Measurements from ENCODE around the gene MITF. TPM values are rescaled to one million over a fixed set of nuclear protein-coding genes. Genes with fewer than 3 reads are reported as not detected.

Gene MITF
- total RNA-seq, 4 donors from 2014 or later, result 13.7 to 39.0 (median 27.4) TPM

DNA sequence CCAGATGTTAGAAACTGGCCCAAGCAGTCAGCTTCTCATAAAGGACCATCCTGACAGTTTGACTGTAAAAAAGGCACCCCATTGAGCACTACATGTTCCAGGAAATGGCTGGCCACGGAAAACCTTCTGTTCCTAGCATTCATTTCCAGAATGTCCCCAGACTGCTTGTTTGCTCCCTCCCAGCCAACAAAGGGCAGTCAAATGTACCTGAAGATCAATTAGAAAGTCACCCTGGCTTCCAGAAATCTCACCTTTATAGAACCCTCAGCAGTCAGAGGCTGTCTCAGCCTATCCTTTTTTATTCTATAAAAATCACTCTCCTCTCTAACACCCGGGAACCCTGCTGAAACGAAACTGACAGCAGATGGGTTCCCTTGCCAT, 259.5 kb downstream of the MITF start:
- ATAC-seq (ENCODE audit: low FRiP score) (no peak), DNase-seq (ENCODE audit: low spot score) (no peak)
- TF ChIP-seq, protein P1, sequence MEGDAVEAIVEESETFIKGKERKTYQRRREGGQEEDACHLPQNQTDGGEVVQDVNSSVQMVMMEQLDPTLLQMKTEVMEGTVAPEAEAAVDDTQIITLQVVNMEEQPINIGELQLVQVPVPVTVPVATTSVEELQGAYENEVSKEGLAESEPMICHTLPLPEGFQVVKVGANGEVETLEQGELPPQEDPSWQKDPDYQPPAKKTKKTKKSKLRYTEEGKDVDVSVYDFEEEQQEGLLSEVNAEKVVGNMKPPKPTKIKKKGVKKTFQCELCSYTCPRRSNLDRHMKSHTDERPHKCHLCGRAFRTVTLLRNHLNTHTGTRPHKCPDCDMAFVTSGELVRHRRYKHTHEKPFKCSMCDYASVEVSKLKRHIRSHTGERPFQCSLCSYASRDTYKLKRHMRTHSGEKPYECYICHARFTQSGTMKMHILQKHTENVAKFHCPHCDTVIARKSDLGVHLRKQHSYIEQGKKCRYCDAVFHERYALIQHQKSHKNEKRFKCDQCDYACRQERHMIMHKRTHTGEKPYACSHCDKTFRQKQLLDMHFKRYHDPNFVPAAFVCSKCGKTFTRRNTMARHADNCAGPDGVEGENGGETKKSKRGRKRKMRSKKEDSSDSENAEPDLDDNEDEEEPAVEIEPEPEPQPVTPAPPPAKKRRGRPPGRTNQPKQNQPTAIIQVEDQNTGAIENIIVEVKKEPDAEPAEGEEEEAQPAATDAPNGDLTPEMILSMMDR (IDR thresholded peaks at IDR 0.05), result no peak

DNA sequence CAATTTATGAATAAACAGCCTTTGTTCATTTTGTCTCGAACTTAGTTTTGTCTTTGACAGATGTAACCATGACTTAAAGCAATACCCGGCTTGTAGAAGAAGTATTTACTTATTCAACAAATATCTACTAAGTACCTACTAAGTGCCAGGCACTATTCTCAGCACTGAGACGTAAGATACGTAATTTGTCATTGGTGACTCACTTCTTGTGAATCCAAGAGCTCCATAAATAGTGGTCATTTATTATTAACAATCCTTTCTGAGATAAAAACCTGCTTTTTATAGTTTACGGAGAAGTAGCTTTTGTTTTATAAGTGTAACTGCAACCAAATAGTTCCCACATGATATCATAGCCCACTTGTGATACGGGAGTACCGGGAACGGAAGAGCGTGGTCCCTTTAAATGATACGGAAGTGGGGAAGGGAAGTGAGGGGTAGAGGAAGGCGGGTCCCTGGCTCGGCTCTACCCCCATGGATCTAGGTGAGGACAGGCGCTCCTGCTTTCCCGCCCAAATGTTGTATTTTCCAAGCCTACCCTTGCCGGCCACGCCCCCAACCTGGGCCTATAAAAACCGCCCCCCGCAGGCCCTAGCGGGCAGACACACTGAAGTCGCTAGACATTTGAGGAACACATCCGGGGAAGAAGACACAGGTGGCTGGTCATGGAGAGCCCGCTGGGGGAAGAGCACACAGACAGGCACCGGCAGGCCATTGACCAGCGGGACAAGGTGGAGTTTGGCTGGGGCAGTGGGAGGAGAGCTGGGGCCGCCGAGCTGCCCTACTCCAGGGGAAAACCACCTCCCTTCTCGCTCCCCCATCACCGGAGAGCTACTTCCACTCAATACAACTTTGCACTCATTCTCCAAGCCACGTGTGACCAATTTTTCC, 260.1 kb downstream of the MITF start, which contains the start of gene SAMMSON:
TSS of gene SAMMSON (plus strand) at position 594 of the 888 bp plus-strand sequence.
- TF ChIP-seq, protein P1 (IDR thresholded peaks at IDR 0.05), result no peak
- ATAC-seq (ENCODE audit: low FRiP score), result no peak
- no peak for DNase-seq (ENCODE audit: low spot score)

DNA sequence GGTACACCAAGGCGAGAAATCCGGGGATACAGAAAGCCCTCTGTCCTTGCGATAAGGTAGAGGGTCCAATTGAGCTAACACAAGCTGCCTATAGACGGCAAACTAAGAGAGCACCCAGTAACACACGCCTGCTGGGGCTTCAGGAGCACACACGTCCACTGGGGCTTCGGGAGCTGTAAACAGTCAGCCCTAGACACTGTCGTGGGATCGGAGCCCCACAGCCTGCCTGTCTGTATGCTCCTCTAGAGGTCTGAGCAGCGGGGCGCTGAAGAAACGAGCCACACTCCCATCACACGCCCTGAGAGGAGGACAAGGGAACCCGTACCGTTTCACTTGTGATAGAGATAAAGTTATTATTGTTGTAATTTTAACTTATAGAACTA, 260.8 kb downstream of the MITF start:
- ATAC-seq (ENCODE audit: low FRiP score) (no peak), DNase-seq (ENCODE audit: low spot score) (no peak)
- TF ChIP-seq, protein P1 (IDR thresholded peaks at IDR 0.05), result no peak

DNA sequence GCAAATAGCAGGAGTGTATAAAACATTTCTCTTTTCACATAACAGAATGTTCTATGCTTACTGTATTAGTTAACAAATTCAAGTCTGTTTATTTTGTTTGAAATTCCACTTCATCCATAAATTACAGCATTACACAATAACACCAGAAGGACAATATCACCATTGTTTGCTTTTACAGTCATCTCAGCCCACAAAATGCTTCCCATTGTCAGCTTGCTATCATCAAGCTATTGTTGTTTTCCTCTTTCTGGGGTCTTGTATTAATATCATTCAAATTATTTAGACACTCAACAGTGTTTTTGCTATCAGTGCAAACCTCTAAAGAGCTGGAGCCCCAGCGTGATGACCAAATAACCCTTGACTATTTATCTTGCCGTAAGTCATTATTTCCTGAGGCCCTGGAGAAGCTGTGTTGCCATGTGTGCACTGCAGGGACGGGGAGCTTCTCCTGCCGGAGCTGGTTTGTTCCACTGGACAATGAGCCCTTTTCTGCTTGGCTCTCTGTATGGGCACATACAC, 261.4 kb downstream of the MITF start:
- ATAC-seq (ENCODE audit: low FRiP score) (no peak), DNase-seq (ENCODE audit: low spot score) (no peak)
- TF ChIP-seq, protein P1 (IDR thresholded peaks at IDR 0.05), result no peak

DNA sequence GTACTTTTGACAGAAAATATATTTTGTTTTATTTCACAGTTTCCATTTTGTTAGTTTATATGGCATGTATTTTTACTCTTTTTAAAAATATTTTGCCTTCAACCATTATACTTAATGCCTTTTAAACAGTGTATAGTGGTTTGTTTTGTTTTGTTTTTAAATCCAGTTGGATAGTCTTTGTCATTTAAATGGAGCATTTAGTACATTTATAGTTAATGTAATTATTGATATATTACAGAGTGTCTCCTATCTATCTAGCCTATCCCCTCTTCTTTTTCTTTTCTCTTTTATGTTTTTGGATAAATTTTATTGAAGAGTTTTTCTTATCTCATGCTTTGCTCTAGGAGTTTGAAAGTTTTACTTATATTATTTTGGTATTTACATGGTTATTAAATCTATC, 263.9 kb downstream of the MITF start:
- TF ChIP-seq, protein P1 (IDR thresholded peaks at IDR 0.05), result no peak
- ATAC-seq (ENCODE audit: low FRiP score), result no peak
- DNase-seq (ENCODE audit: low spot score), result no peak

DNA sequence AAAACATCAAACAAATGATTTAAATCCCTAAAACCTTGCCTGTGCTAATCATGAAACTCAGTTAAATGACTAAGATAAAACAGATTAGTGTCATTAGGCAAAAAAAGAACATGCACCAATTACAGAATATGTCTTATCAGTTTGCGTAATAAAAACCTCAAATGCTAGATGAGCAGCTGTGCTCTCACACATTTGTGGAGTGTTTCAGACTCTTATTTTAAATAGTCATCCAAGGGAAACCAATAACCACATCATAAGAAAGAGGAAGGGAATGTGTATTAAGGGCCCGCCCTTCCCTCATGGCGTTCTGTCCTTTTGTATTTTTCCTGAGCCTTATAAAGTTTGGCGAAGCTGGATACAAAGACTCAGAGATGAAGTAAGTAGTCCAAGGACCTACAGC, 266.8 kb downstream of the MITF start:
- ATAC-seq (ENCODE audit: low FRiP score) (no peak), DNase-seq (ENCODE audit: low spot score) (no peak)
- TF ChIP-seq, protein P1 (IDR thresholded peaks at IDR 0.05), result no peak

DNA sequence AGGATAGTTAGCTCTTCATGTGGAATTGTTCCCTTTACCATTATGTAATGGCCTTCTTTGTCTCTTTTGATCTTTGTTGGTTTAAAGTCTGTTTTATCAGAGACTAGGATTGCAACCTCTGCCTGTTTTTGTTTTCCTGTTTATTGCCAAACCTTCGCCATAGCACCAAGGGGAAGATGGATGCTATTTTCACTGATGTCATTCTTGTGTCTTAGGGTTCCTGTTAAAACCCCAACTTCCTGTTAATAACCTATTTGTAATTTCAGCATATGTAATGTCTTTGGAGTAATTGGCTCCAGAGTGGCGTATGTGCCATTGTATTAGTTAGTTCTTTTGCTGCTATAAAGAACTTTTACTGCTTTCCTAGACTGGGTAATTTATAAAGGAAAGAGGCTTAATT, 271.1 kb downstream of the MITF start:
- TF ChIP-seq, protein P1 (IDR thresholded peaks at IDR 0.05), result no peak
- ATAC-seq (ENCODE audit: low FRiP score), result no peak

More for the DNA sequence above, 271.1 kb downstream of the MITF start:
- no peak for DNase-seq (ENCODE audit: low spot score)

Measured in omental fat pad (tissue), 4 donors.